BJ (cell line): ENCODE measurements around the gene DYNLT2B. TPM values are rescaled to one million over a fixed set of nuclear protein-coding genes. Genes with fewer than 3 reads are reported as not detected.

ENCODE experiments used
- CTCF ChIA-PET: fragments of 350-600 bp; formaldehyde crosslinking; extraction: SDS; loops from one replicate; lab custom pipeline; 2021; ENCODE audit warnings: antibody characterized with exemption, inconsistent platforms; lab: Yijun Ruan, JAX
- POLR2A ChIA-PET: fragments of 300-600 bp; sonication (Branson Sonifier 250); formaldehyde crosslinking; extraction: SDS; loops from one replicate; lab custom pipeline; 2021; ENCODE audit warnings: antibody characterized with exemption; lab: Charles Lee
- DNase-seq: peaks from one replicate; pipeline ENCODE4 v3.0.0-alpha.2; 2011; ENCODE audit warnings: low read depth
- H3K27me3 ChIP-seq: 2 replicates; pipeline ENCODE4 v1.6.0; 2011; ENCODE audit warnings: low read length; ENCODE audit not compliant: control insufficient read depth, insufficient read depth
- H3K36me3 ChIP-seq: 2 replicates; pipeline ENCODE4 v1.5.1; 2011; ENCODE audit warnings: low read length; ENCODE audit not compliant: control insufficient read depth, insufficient read depth
- H3K4me3 ChIP-seq: 2 replicates; pipeline ENCODE4 v1.5.1; 2011; ENCODE audit warnings: low read depth, mild to moderate bottlenecking, control low read depth, low read length
- polyA plus RNA-seq: library from polyadenylated mRNA; depleted of rRNA; stranded (reverse); fragments of >200 nt; gene quantifications from 2 replicates; pipeline ENCODE4 v1.2.3, GENCODE V29; 2011
- TF ChIP-seq, protein P1 (sequence below): IDR thresholded peaks from 2 replicates; pipeline ENCODE4 v1.5.1; 2011; ENCODE audit warnings: low read depth, mild to moderate bottlenecking, control low read depth, inconsistent platforms, low read length, moderate library complexity; ENCODE audit not compliant: insufficient read depth

Gene DYNLT2B
- polyA plus RNA-seq, 1 experiment = 7.6 TPM

DNA sequence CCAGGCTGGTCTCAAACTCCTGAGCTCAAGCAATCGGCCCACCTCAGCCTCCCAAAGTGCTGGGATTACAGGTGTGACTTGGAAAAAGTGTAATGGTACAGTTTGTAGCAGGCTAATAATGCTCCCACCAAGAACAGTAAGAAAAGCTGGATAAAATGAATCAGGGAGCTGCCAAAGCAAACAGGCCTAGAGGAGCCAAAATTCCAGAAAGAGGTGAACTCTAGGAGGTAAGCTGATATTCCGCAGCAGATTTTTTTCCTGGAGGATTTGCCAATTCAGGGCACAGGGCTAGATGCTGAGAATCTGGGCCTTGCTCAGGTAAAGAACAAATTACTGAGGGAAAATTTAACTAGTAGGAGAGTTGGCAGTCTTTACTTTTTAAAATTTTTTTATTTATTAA is 19.5 kb downstream of the DYNLT2B start:
- TF ChIP-seq, protein P1, sequence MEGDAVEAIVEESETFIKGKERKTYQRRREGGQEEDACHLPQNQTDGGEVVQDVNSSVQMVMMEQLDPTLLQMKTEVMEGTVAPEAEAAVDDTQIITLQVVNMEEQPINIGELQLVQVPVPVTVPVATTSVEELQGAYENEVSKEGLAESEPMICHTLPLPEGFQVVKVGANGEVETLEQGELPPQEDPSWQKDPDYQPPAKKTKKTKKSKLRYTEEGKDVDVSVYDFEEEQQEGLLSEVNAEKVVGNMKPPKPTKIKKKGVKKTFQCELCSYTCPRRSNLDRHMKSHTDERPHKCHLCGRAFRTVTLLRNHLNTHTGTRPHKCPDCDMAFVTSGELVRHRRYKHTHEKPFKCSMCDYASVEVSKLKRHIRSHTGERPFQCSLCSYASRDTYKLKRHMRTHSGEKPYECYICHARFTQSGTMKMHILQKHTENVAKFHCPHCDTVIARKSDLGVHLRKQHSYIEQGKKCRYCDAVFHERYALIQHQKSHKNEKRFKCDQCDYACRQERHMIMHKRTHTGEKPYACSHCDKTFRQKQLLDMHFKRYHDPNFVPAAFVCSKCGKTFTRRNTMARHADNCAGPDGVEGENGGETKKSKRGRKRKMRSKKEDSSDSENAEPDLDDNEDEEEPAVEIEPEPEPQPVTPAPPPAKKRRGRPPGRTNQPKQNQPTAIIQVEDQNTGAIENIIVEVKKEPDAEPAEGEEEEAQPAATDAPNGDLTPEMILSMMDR = no peak
- DNase-seq = no peak
- ChIA-PET CTCF (no interaction called here), POLR2A (no interaction called here)
- Histone ChIP-seq H3K36me3 (no peaks in the 10 kb centered on the region), H3K27me3 (no peaks in the 10 kb centered on the region), H3K4me3 (no peak overlapping the region)

DNA sequence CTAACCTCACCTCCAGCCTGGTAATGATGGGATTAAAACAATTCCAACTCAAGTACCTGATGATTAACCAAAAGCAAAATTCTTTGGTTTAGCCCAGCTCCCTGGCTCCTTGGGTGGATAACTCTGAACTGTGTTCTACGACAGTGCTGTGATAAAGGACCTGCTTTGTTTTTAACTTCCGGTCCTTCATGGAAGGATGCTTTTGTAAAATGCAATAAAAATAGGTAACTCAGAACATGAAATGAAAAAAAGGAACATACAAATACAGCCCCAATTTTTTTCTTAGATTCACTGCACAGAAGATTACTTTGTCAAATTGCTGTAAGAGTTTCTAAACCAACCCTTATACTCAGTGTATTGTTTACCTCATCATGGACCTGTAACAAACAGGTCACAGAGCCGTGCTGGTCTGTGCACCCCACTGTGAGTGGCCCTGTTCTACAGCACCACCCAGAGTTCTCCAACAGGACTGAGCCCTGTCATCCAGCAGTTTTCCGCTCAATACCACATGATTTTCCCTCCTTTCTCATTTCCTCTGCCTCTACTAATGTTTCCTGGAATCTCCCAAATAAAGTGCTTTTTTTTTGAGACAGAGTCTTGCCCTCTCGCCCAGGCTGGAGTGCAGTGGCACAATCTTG is 25.6 kb downstream of the DYNLT2B start:
- DNase-seq = no peak
- CTCF ChIA-PET = no interaction called here
- TF ChIP-seq, protein P1 = no peak
- Histone ChIP-seq H3K27me3 (no peaks in the 10 kb centered on the region), H3K36me3 (no peaks in the 10 kb centered on the region), H3K4me3 (no peak overlapping the region)
- POLR2A ChIA-PET = no interaction called here

DNA sequence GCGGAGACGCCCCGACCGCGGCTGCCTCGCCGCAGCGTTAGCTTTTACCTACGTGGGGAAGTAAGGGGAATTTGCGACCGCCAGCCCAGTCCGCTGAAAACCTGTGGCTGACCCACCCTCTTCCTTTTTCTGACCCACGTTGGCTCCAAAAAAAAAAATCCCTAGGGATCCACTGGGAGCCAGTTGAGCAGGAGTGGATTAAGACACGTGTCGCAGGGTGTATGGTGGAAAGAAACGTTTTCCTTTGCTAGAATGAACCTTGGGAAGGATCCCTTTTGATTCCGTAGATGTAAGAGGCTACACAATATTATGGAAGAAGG is 29.9 kb downstream of the DYNLT2B start:
- TF ChIP-seq, protein P1 = no peak
- Histone ChIP-seq H3K4me3 (peak overlapping the region; percentile 59), H3K36me3 (no peaks in the 10 kb centered on the region), H3K27me3 (no peaks in the 10 kb centered on the region)
- ChIA-PET CTCF (no interaction called here), POLR2A (interaction anchor here (1.0 kb wide), 1 partner anchor 20 kb away, joined by 5 read pairs; no protein-coding TSS in a partner anchor)
- DNase-seq = no peak

DNA sequence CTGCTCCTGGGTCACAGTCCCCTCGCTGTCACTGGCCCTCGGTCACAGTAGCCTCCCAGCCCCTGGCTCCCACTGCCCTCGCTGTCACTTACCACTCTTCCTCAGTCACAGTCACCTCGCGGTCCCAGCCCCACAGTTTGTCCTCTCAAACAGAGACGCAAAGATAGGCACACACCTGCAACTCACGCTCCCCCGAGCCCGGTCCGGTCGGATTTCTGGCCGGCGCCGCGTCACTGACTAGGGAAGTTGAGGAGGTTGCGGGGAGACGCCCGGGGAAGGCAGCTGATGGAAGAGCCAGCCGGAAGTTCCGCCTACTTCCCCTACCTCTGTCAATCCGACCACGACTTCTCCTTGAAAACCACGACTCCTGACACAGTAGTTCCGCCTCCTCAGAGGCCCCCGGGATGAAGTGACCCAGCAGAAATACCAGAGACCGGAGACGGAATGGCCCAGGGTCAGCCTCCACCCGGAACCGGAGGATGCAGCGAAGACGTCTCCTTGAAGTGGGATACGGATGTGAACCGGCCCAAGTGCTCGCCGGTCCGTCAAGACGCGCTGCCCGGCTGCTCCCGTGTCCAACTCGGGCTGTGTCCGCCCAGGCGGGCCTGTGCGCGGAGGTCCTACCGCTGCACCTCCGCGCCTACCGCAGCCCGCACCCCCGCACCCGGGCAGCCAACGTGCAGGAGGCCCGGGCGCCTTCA is 30.4 kb downstream of the DYNLT2B start, which contains the start of gene PCYT1A:
Gene PCYT1A (minus strand): TSS at position 287 of the 701 bp plus-strand sequence. CDS start 17,195 bp downstream, outside the sequence.
- Histone ChIP-seq H3K27me3 (no peaks in the 10 kb centered on the region), H3K36me3 (no peaks in the 10 kb centered on the region), H3K4me3 (peak within 1 kb of the TSS; percentile 59)
- TF ChIP-seq, protein P1 = no peak
- ChIA-PET POLR2A (interaction anchor here (1.0 kb wide), 1 partner anchor 20 kb away, joined by 5 read pairs; no protein-coding TSS in a partner anchor), CTCF (no interaction called here)
- DNase-seq = peak; percentile 76

DNA sequence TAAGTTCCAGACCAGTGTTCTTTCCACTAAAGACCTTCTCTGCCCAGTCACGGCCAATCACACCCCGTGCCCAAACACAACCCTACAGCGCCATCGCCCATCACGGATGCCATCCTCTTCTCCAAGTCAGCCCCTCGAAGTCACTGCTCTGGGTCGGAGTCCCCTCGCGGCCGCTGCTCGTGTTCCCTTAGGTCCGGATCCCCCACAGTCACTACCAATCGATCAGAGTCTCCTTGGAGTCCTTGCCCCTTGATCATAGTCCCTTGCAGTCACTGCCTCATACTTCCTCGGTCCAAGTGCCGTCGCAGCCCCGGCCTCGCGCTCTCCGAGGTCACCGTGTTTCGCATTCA is 31.0 kb downstream of the DYNLT2B start:
- ChIA-PET CTCF (no interaction called here), POLR2A (interaction anchor here (1.0 kb wide), 1 partner anchor 19 kb away, joined by 5 read pairs; no protein-coding TSS in a partner anchor)
- DNase-seq = no peak
- TF ChIP-seq, protein P1 = no peak
- peak overlapping the region; percentile 59 for H3K4me3 ChIP-seq
- H3K36me3 ChIP-seq = no peaks in the 10 kb centered on the region
- H3K27me3 ChIP-seq = no peaks in the 10 kb centered on the region
